ENCODE measurements around the gene TPCN1.

Gene TPCN1

GRCh38 chr12:113314121-113314529 is 92.9 kb downstream of the TPCN1 start:
- DNase-seq (ENCODE audit: low spot score), result no peak

GRCh38 chr12:113315358-113315757 is 94.1 kb downstream of the TPCN1 start:
- no peak for DNase-seq (ENCODE audit: low spot score)

- no peak for DNase-seq (ENCODE audit: low spot score)
Observed at GRCh38 chr12:113316155-113316554, 94.9 kb downstream of the TPCN1 start.

GRCh38 chr12:113317122-113317521 is 95.9 kb downstream of the TPCN1 start:
- DNase-seq (ENCODE audit: low spot score), result no peak

- DNase-seq (ENCODE audit: low spot score), result no peak
Observed at GRCh38 chr12:113318046-113318656, 96.9 kb downstream of the TPCN1 start.

GRCh38 chr12:113318900-113319628 is 97.8 kb downstream of the TPCN1 start:
- DNase-seq (ENCODE audit: low spot score), result no peak

- DNase-seq (ENCODE audit: low spot score), result no peak
Observed at GRCh38 chr12:113320401-113320800, 99.1 kb downstream of the TPCN1 start.

- DNase-seq (ENCODE audit: low spot score), result peak; percentile 78
Observed at GRCh38 chr12:113322343-113322742, 101.1 kb downstream of the TPCN1 start.

GRCh38 chr12:113325916-113326315 is 104.7 kb downstream of the TPCN1 start:
- peak; percentile 47 for DNase-seq (ENCODE audit: low spot score)

GRCh38 chr12:113326775-113327395 is 105.6 kb downstream of the TPCN1 start:
- DNase-seq (ENCODE audit: low spot score), result no peak

GRCh38 chr12:113328368-113328889 is 107.2 kb downstream of the TPCN1 start:
- DNase-seq (ENCODE audit: low spot score), result no peak

- no peak for DNase-seq (ENCODE audit: low spot score)
Observed at GRCh38 chr12:113329022-113329790, 107.9 kb downstream of the TPCN1 start.

- no peak for DNase-seq (ENCODE audit: low spot score)
Observed at GRCh38 chr12:113329791-113330417, 108.6 kb downstream of the TPCN1 start.

- DNase-seq (ENCODE audit: low spot score), result no peak
Observed at GRCh38 chr12:113330505-113330904, 109.2 kb downstream of the TPCN1 start.

- DNase-seq (ENCODE audit: low spot score), result no peak
Observed at GRCh38 chr12:113332688-113333417, 111.6 kb downstream of the TPCN1 start.

GRCh38 chr12:113333418-113333750 is 112.1 kb downstream of the TPCN1 start:
- DNase-seq (ENCODE audit: low spot score), result no peak

GRCh38 chr12:113333877-113334785 is 112.9 kb downstream of the TPCN1 start:
- DNase-seq (ENCODE audit: low spot score), result no peak

GRCh38 chr12:113334786-113335539 is 113.7 kb downstream of the TPCN1 start, which contains the start of gene SLC8B1:
Gene SLC8B1, minus strand, starts transcription at chr12:113335109. Its CDS starts 2,231 bp downstream, at chr12:113332878.
- peak; percentile 96 for DNase-seq (ENCODE audit: low spot score)

GRCh38 chr12:113339540-113339939 is 118.3 kb downstream of the TPCN1 start:
- no peak for DNase-seq (ENCODE audit: low spot score)
